Rectal smooth muscle tissue (tissue), 1 donor: ENCODE results near the gene ARGLU1.
A peak's percentile ranks its signal among the peaks of the same experiment; 100 is the strongest.

ENCODE experiments used
- H3K27ac ChIP-seq: one replicate; pipeline ENCODE4 v1.7.0; 2013; ENCODE audit warnings: low read depth, low read length, inconsistent platforms
- H3K27me3 ChIP-seq: one replicate; pipeline ENCODE4 v1.7.0; 2013; ENCODE audit warnings: low read length; ENCODE audit not compliant: control insufficient read depth, insufficient read depth
- H3K36me3 ChIP-seq: one replicate; pipeline ENCODE4 v1.7.0; 2013; ENCODE audit warnings: low read length; ENCODE audit not compliant: control insufficient read depth, insufficient read depth
- H3K4me1 ChIP-seq: one replicate; pipeline ENCODE4 v1.7.0; 2013; ENCODE audit warnings: low read length; ENCODE audit not compliant: control insufficient read depth, insufficient read depth
- H3K4me3 ChIP-seq: one replicate; pipeline ENCODE4 v1.7.0; 2013; ENCODE audit warnings: low read length
- H3K9ac ChIP-seq: one replicate; pipeline ENCODE4 v1.7.0; 2013; ENCODE audit warnings: low read length

ARGLU1 gene

GRCh38 chr13:106555631-106556328 lies 12.2 kb downstream of the ARGLU1 start:
- Histone ChIP-seq H3K27me3 (no peaks in the 10 kb centered on the region), H3K27ac (no peak overlapping the region), H3K9ac (no peak overlapping the region), H3K4me1 (peaks cover 4% of the 10 kb centered on the region), H3K36me3 (peaks cover 12% of the 10 kb centered on the region), H3K4me3 (no peak overlapping the region)

- H3K4me3 ChIP-seq = no peak overlapping the region
- no peak overlapping the region for H3K27ac ChIP-seq
- no peaks in the 10 kb centered on the region for H3K27me3 ChIP-seq
- H3K36me3 ChIP-seq = peaks cover 8% of the 10 kb centered on the region
- H3K4me1 ChIP-seq = peaks cover 2% of the 10 kb centered on the region
- H3K9ac ChIP-seq = no peak overlapping the region
These were observed 16.2 kb downstream of the ARGLU1 start for GRCh38 chr13:106551751-106552150.

GRCh38 chr13:106551350-106551749 lies 16.6 kb downstream of the ARGLU1 start:
- Histone ChIP-seq H3K36me3 (peaks cover 8% of the 10 kb centered on the region), H3K27me3 (no peaks in the 10 kb centered on the region), H3K4me3 (no peak overlapping the region), H3K4me1 (peaks cover 2% of the 10 kb centered on the region), H3K9ac (no peak overlapping the region), H3K27ac (no peak overlapping the region)

GRCh38 chr13:106550570-106551135 lies 17.3 kb downstream of the ARGLU1 start:
- Histone ChIP-seq H3K36me3 (peaks cover 8% of the 10 kb centered on the region), H3K9ac (no peak overlapping the region), H3K27ac (no peak overlapping the region), H3K27me3 (no peaks in the 10 kb centered on the region), H3K4me3 (no peak overlapping the region), H3K4me1 (peaks cover 2% of the 10 kb centered on the region)

GRCh38 chr13:106548064-106548696 lies 19.8 kb downstream of the ARGLU1 start:
- Histone ChIP-seq H3K4me3 (no peak overlapping the region), H3K9ac (no peak overlapping the region), H3K36me3 (peaks cover 4% of the 10 kb centered on the region), H3K27ac (no peak overlapping the region), H3K4me1 (peaks cover 2% of the 10 kb centered on the region), H3K27me3 (no peaks in the 10 kb centered on the region)

- Histone ChIP-seq H3K4me3 (no peak overlapping the region), H3K9ac (no peak overlapping the region), H3K4me1 (no peaks in the 10 kb centered on the region), H3K27ac (no peak overlapping the region), H3K27me3 (no peaks in the 10 kb centered on the region), H3K36me3 (no peaks in the 10 kb centered on the region)
These were observed 26.1 kb downstream of the ARGLU1 start for GRCh38 chr13:106541826-106542225.

- H3K36me3 ChIP-seq = no peaks in the 10 kb centered on the region
- H3K27ac ChIP-seq = no peak overlapping the region
- no peak overlapping the region for H3K4me3 ChIP-seq
- no peaks in the 10 kb centered on the region for H3K27me3 ChIP-seq
- no peak overlapping the region for H3K9ac ChIP-seq
- no peaks in the 10 kb centered on the region for H3K4me1 ChIP-seq
These were observed 27.3 kb downstream of the ARGLU1 start for GRCh38 chr13:106540613-106541012.

- Histone ChIP-seq H3K36me3 (no peaks in the 10 kb centered on the region), H3K4me3 (no peak overlapping the region), H3K27me3 (no peaks in the 10 kb centered on the region), H3K4me1 (no peaks in the 10 kb centered on the region), H3K27ac (no peak overlapping the region), H3K9ac (no peak overlapping the region)
These were observed 30.4 kb downstream of the ARGLU1 start for GRCh38 chr13:106537521-106537920.

- Histone ChIP-seq H3K4me3 (peak overlapping the region; percentile 67), H3K27me3 (no peaks in the 10 kb centered on the region), H3K9ac (no peak overlapping the region), H3K4me1 (no peaks in the 10 kb centered on the region), H3K27ac (peak overlapping the region; percentile 40), H3K36me3 (no peaks in the 10 kb centered on the region)
These were observed 31.5 kb downstream of the ARGLU1 start for GRCh38 chr13:106536244-106537034.

- H3K4me1 ChIP-seq = peaks cover 2% of the 10 kb centered on the region
- H3K27ac ChIP-seq = peak within 1 kb of the TSS; percentile 74
- peak within 1 kb of the TSS; percentile 1 for H3K9ac ChIP-seq
- no peaks in the 10 kb centered on the region for H3K36me3 ChIP-seq
- no peaks in the 10 kb centered on the region for H3K27me3 ChIP-seq
- H3K4me3 ChIP-seq = peak within 1 kb of the TSS; percentile 67
These were observed 32.2 kb downstream of the ARGLU1 start, which contains the start of gene EFNB2 for GRCh38 chr13:106535552-106536243. Gene EFNB2, minus strand, starts transcription at chr13:106535662. Its CDS starts 698 bp downstream, at chr13:106534964.

GRCh38 chr13:106534639-106535551 lies 33.0 kb downstream of the ARGLU1 start:
- H3K4me3 ChIP-seq = peak overlapping the region; percentile 67
- H3K9ac ChIP-seq = peak overlapping the region; percentile 1
- H3K4me1 ChIP-seq = peaks cover 4% of the 10 kb centered on the region
- no peaks in the 10 kb centered on the region for H3K36me3 ChIP-seq
- no peaks in the 10 kb centered on the region for H3K27me3 ChIP-seq
- H3K27ac ChIP-seq = peak overlapping the region; percentile 74
